ENCODE data around the gene FAM120A. TPM values are rescaled to one million over a fixed set of nuclear protein-coding genes. Genes with fewer than 3 reads are reported as not detected.

The FAM120A gene
- total RNA-seq, 2 donors from 2014 or later = 86.3 to 90.6 TPM

- H3K4me3 ChIP-seq = no peak overlapping the region
- H3K4me1 ChIP-seq (replicated peaks) = no peaks in the 10 kb centered on the region
- H3K36me3 ChIP-seq = no peaks in the 10 kb centered on the region
- no peak overlapping the region for H3K27ac ChIP-seq
- intact Hi-C loops (cut with DNase I) = no loop called here
- no peak for TF ChIP-seq CTCF (IDR thresholded peaks at IDR 0.05)
- no peak for TF ChIP-seq POLR2AphosphoS5 (IDR thresholded peaks at IDR 0.05)
- no peak for TF ChIP-seq POLR2A (IDR thresholded peaks at IDR 0.05)
- H3K27me3 ChIP-seq (replicated peaks; ENCODE audit: insufficient read depth) = no peaks in the 10 kb centered on the region
- no peaks in the 10 kb centered on the region for H3K9me3 ChIP-seq
- no peak for DNase-seq (ENCODE audit: low spot score)
- 86% methylated on average over 5 of the region's 5 CpGs for WGBS
These were observed 21.9 kb downstream of the FAM120A start for GRCh38 chr9:93473411-93473810.

GRCh38 chr9:93475108-93475507 lies 23.6 kb downstream of the FAM120A start:
- intact Hi-C loops (cut with DNase I) = no loop called here

GRCh38 chr9:93475856-93476255 lies 24.4 kb downstream of the FAM120A start:
- TF ChIP-seq POLR2A (IDR thresholded peaks at IDR 0.05) (no peak), CTCF (IDR thresholded peaks at IDR 0.05) (no peak), POLR2AphosphoS5 (IDR thresholded peaks at IDR 0.05) (no peak)
- no peaks in the 10 kb centered on the region for H3K9me3 ChIP-seq
- no peak for DNase-seq (ENCODE audit: low spot score)
- WGBS = 70% methylated on average over 3 of the region's 3 CpGs
- no peaks in the 10 kb centered on the region for H3K27me3 ChIP-seq (replicated peaks; ENCODE audit: insufficient read depth)
- H3K4me3 ChIP-seq = no peak overlapping the region
- intact Hi-C loops (cut with DNase I) = no loop called here
- no peaks in the 10 kb centered on the region for H3K36me3 ChIP-seq
- H3K27ac ChIP-seq = no peak overlapping the region
- no peaks in the 10 kb centered on the region for H3K4me1 ChIP-seq (replicated peaks)

More at GRCh38 chr9:93475108-93475507, 23.6 kb downstream of the FAM120A start:
- TF ChIP-seq CTCF (IDR thresholded peaks at IDR 0.05) = no peak
- TF ChIP-seq POLR2AphosphoS5 (IDR thresholded peaks at IDR 0.05) = no peak
- TF ChIP-seq POLR2A (IDR thresholded peaks at IDR 0.05) = no peak
- Histone ChIP-seq H3K9me3 (no peaks in the 10 kb centered on the region), H3K4me3 (no peak overlapping the region), H3K36me3 (no peaks in the 10 kb centered on the region), H3K4me1 (replicated peaks) (no peaks in the 10 kb centered on the region), H3K27ac (no peak overlapping the region), H3K27me3 (replicated peaks; ENCODE audit: insufficient read depth) (no peaks in the 10 kb centered on the region)
- DNase-seq (ENCODE audit: low spot score) = no peak
- WGBS = 93% methylated on average over 3 of the region's 3 CpGs

DNA sequence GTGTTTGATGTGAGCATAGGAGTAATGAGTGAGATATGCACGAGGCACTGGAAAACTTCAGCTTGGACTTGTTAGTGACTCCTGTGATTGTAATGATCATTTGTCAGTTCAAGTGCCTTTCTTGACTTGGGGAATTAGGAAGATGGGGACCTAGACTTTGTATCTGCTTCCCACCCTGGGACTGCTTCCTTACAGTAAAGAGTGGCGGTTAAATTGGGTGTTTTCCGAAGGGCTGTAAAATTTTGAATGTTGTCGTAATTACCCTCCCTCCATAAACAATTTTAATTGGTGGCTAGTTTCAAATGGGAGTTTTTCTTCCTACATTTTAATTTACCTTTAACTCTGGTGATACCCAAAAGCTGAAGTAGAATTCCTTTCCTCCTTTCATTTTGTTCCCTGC lies 25.4 kb downstream of the FAM120A start:
- TF ChIP-seq POLR2AphosphoS5 (IDR thresholded peaks at IDR 0.05) (no peak), POLR2A (IDR thresholded peaks at IDR 0.05) (no peak), CTCF (IDR thresholded peaks at IDR 0.05) (no peak)
- no peak overlapping the region for H3K4me3 ChIP-seq
- no peaks in the 10 kb centered on the region for H3K4me1 ChIP-seq (replicated peaks)
- DNase-seq (ENCODE audit: low spot score) = no peak
- H3K9me3 ChIP-seq = no peaks in the 10 kb centered on the region
- no peaks in the 10 kb centered on the region for H3K36me3 ChIP-seq
- H3K27ac ChIP-seq = no peak overlapping the region
- H3K27me3 ChIP-seq (replicated peaks; ENCODE audit: insufficient read depth) = no peaks in the 10 kb centered on the region
- 75% methylated on average over 4 of the region's 4 CpGs for WGBS
- intact Hi-C loops (cut with DNase I) = no loop called here

DNA sequence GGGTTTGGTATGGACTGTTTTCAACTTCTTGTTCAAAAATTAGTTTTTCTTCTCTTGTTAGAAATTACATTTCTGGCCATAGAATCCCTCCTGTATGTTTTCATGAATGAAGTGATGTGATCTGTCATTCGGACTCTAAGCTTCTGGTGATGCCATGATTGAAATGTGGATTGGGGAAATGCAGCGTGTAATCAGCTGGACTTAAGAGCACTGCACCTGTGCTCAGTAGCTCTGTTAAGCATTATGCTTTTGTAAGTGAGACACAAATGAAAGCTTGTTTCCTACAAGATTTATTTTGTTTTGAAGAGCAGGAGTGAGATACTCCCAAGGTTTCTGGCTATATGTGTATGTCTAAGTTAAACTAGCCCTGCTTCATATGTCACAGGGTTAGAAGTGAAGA lies 25.9 kb downstream of the FAM120A start:
- no peaks in the 10 kb centered on the region for H3K9me3 ChIP-seq
- intact Hi-C loops (cut with DNase I) = no loop called here
- H3K4me3 ChIP-seq = no peak overlapping the region
- H3K4me1 ChIP-seq (replicated peaks) = no peaks in the 10 kb centered on the region
- TF ChIP-seq POLR2AphosphoS5 (IDR thresholded peaks at IDR 0.05) (no peak), CTCF (IDR thresholded peaks at IDR 0.05) (no peak), POLR2A (IDR thresholded peaks at IDR 0.05) (no peak)
- no peak for DNase-seq (ENCODE audit: low spot score)
- WGBS = 92% methylated on average over 2 of the region's 2 CpGs
- H3K27me3 ChIP-seq (replicated peaks; ENCODE audit: insufficient read depth) = no peaks in the 10 kb centered on the region
- no peaks in the 10 kb centered on the region for H3K36me3 ChIP-seq
- H3K27ac ChIP-seq = no peak overlapping the region

All from prostate gland (tissue), 2 donors.